Neural cell (in vitro differentiated cells): ENCODE results near the gene URB2.

ENCODE experiments used
- EP300 ChIP-seq: fragments of 450-650 bp; conservative IDR thresholded peaks from 2 replicates; pipeline ENCODE4 v1.6.1; 2014; ENCODE audit warnings: antibody characterized with exemption, mild to moderate bottlenecking, moderate library complexity; ENCODE audit not compliant: poor library complexity, severe bottlenecking
- EZH2 ChIP-seq: fragments of 200-600, 300-800 bp; shearing (Covaris generic), sonication (generic); IDR thresholded peaks from 2 replicates; pipeline ENCODE4 v1.6.1; 2014; ENCODE audit warnings: antibody characterized with exemption, low read length, borderline replicate concordance, mild to moderate bottlenecking; ENCODE audit not compliant: insufficient read depth, poor library complexity, severe bottlenecking
- RAD21 ChIP-seq: fragments of 450-650 bp; conservative IDR thresholded peaks from 2 replicates; pipeline ENCODE4 v1.6.1; 2014; ENCODE audit warnings: antibody characterized with exemption, mild to moderate bottlenecking, moderate library complexity
- TAF1 ChIP-seq: IDR thresholded peaks from 2 replicates; pipeline ENCODE4 v1.6.1; 2012; ENCODE audit warnings: low read depth
- TF ChIP-seq, protein P1 (sequence below): fragments of 450-650 bp; IDR thresholded peaks from 2 replicates; pipeline ENCODE4 v1.5.1; 2014; ENCODE audit warnings: antibody characterized with exemption, mild to moderate bottlenecking, moderate library complexity; ENCODE audit not compliant: poor library complexity, severe bottlenecking
- TF ChIP-seq, protein P2 (sequence below): IDR thresholded peaks from 2 replicates; pipeline ENCODE4 v1.6.1; 2012; ENCODE audit warnings: borderline replicate concordance

DNA sequence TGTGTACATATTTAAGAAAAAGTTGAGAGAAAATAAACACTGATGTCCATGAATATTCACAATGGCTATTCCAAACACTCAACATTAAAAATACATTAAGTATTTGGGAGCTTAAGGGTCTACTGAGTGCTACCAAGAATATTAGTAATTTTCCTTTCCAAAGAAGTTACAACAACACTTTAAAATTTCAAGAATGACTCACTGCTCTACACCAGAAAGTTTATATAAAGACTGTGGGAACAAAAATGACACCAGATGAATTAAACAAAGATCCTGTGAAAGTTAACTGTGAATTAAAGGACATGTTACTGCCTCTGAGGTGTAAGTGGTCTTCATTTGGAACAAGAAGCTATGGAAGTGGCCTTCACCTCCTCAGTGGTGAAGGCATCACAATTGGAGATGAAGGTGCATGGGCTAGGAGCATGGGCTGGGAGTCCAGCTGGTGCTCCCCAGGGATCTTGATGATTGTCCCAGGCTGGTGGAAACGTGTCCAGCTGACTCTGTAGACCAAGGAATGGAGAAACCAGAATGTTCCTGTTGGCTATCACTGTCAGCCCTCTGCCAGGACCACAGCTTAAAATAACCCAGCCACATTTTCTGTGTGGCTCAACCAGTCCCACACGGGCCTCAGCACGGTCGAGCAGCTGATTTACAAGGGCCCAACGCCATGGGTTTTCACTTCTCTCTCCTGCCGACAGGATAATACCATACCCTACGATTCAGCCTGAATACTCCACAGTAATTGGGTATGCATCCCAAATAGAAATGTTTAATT lies 28.9 kb upstream of the URB2 start:
- TF ChIP-seq TAF1 (no peak), RAD21 (no peak), EP300 (no peak), EZH2 (no peak)
- TF ChIP-seq, protein P1, sequence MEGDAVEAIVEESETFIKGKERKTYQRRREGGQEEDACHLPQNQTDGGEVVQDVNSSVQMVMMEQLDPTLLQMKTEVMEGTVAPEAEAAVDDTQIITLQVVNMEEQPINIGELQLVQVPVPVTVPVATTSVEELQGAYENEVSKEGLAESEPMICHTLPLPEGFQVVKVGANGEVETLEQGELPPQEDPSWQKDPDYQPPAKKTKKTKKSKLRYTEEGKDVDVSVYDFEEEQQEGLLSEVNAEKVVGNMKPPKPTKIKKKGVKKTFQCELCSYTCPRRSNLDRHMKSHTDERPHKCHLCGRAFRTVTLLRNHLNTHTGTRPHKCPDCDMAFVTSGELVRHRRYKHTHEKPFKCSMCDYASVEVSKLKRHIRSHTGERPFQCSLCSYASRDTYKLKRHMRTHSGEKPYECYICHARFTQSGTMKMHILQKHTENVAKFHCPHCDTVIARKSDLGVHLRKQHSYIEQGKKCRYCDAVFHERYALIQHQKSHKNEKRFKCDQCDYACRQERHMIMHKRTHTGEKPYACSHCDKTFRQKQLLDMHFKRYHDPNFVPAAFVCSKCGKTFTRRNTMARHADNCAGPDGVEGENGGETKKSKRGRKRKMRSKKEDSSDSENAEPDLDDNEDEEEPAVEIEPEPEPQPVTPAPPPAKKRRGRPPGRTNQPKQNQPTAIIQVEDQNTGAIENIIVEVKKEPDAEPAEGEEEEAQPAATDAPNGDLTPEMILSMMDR: no peak
- TF ChIP-seq, protein P2, sequence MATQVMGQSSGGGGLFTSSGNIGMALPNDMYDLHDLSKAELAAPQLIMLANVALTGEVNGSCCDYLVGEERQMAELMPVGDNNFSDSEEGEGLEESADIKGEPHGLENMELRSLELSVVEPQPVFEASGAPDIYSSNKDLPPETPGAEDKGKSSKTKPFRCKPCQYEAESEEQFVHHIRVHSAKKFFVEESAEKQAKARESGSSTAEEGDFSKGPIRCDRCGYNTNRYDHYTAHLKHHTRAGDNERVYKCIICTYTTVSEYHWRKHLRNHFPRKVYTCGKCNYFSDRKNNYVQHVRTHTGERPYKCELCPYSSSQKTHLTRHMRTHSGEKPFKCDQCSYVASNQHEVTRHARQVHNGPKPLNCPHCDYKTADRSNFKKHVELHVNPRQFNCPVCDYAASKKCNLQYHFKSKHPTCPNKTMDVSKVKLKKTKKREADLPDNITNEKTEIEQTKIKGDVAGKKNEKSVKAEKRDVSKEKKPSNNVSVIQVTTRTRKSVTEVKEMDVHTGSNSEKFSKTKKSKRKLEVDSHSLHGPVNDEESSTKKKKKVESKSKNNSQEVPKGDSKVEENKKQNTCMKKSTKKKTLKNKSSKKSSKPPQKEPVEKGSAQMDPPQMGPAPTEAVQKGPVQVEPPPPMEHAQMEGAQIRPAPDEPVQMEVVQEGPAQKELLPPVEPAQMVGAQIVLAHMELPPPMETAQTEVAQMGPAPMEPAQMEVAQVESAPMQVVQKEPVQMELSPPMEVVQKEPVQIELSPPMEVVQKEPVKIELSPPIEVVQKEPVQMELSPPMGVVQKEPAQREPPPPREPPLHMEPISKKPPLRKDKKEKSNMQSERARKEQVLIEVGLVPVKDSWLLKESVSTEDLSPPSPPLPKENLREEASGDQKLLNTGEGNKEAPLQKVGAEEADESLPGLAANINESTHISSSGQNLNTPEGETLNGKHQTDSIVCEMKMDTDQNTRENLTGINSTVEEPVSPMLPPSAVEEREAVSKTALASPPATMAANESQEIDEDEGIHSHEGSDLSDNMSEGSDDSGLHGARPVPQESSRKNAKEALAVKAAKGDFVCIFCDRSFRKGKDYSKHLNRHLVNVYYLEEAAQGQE: no peak
